ENCODE results near the gene SLC25A24.
"Not testable (repeated sequence)": the region's sequence is repeated elsewhere in the genome, so short reads cannot be mapped to it uniquely, and the experiment has no call there.

The SLC25A24 gene

DNA sequence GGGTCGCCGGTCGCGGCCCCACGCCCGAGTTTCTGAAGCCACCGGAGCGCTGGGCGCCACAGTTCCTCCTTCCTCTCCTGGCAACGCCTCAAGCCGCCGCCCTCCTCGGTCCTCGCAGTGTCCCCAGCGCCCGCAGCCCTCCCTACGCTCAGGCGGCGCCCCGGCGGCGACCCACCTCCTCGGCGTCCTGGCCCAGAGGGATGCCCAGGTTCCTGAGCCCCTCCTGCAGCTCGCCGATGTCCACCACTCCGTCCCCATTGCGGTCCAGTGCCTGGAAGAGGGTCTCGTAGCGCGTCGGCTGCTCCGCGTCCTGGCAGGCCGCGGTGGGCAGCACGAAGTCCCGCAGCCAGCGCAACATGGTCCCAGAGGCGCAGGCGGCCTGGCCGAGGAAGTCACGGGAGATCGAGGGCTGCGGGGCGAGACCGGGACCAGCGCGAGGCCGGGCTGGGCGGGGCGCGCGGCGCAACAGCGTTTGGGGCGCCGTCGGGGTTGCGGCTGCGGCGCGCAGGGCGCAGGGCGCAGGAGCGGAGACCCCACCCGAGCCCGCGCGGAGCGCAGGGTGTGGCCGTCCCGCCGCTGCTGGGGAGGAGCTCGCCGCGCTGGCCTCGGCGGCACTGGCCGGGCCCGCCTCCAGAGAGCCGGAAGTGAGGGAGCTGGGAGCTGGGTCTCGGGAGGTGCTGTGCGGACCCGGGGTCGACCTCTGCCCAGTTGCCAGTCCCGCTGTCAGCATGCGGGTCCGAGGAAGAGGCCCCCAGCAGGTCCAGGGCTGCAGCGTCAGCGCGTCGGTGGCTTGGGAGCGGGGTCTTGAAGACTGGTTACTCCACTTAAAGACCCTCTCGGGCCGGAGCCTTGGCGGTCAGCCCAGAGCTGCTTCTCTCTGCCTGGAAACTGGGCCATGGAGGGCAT lies at the start of gene SLC25A24:
Gene SLC25A24, minus strand, starts transcription at position 563 of the 906 bp plus-strand sequence. Its CDS starts 205 bp downstream, at position 358.
- peak; percentile 79 for DNase-seq

DNA sequence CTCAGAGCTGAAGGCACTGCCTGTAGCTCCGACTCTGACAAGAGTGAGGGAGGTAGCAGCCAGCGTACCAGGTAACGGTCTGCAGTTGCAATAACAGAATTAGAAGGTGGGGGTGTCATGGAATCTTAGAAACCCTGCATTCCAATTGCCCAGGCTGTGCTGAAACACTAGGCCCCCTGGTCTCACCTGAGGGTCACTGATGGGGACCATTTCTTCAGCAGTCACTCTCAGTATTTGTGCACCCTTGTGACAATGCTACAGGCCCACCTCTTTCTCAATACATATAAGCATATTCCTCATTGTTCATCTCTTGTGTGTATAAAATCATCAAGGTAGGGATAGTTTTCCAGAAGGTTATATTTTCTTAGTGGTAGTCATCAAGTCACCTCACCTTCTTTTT lies 43.8 kb upstream of the SLC25A24 start, which contains the start of gene NBPF4:
Gene NBPF4, minus strand, starts transcription at position 101 of the 400 bp plus-strand sequence. CDS start 315 bp downstream, outside the sequence.
- DNase-seq: not testable (repeated sequence)

DNA sequence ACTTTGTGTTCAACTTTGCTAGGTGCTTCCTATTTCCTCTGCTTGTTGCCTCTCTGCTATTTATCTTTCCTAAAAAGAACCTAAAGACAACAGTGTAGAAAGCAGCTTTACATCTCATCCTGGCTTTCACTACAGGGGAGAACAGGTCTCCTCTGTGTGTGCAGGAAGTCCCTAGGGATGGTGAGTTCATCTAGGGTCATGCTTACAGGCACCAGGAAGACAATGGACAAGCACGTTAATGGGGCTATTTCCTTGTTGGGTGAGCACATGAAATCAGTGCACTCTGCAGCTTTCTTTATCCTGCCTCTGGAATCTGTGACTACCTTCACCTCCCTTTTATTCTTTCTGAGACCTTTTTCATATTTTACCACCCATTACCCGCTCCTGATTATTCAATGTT lies 39.3 kb upstream of the SLC25A24 start:
- not testable (repeated sequence) for DNase-seq

DNA sequence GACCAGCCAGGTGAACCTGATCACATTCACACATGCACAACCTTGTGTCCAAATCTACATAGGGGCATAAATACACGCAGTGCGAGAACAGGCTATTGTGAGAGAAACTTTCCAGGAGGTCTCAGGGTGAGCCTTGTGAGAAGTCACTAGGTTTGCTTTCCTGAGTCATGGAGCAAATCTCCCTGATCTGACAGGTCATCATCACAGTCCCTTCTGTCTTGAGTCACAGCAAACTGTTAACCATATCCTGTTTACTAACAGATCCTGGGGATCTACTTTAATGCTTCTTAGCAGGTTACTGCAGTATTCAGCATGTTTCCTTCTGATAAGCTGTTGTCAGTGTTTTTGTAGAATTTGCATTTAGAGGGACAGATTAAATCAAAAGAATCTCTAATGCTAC lies 35.2 kb upstream of the SLC25A24 start:
- not testable (repeated sequence) for DNase-seq

DNA sequence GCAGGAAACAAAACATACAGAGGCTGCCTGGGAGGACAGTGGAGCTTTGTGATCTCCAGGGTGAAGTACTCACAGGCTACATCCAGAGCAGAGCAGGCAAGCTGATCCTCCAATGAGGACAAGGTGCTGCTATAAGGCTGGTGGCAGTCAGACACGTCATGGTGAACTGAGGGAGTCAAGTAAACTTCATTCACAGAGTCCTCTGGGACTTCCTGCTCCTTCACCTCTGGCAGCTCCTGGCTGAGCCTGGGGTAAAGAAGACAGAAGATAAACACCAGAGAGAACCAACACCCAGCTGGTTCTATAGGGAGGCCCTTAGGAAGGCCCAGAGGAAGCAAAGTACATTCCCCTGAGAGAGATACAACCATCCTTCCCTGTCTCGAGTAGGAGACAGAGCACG lies 32.0 kb upstream of the SLC25A24 start:
- not testable (repeated sequence) for DNase-seq

DNA sequence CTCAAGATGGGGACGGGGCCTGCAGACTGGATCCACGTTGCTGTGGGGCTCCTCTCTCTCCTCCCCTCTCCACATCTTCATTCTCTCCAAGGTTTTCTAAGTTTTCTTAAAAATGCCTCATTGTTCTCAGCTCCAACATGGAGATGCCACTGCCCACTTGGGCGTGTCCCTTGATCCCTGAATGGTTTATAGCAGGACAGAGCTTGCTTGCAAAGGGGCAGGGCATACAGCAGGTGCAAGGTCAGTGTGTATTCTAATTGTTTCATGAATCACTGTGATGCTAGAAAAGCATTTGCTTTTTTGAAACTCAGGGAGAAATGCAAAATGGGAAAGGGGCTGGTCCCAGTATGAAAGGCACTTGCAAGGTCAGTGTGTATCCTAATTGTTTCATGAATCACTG lies 29.8 kb upstream of the SLC25A24 start:
- DNase-seq: not testable (repeated sequence)

DNA sequence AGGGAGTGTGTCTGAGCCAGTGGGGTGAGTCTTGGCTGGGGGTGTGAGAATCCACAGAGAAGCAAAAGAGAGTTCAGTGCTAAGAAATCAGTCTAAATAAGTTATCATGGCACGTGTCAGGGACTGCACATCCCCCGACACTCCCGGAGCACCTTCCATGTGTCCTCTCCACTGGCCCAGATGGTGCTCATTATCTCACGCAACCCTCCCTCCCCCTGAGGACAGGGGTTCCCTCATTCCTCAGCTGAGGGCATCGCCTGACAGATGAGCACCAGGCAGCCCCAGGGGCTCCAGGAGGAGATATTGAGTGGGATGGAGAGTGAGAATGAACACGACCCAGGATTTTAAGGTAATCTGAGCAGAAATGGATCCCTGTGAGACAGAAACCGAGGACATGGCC lies 27.6 kb upstream of the SLC25A24 start:
- DNase-seq: not testable (repeated sequence)

DNA sequence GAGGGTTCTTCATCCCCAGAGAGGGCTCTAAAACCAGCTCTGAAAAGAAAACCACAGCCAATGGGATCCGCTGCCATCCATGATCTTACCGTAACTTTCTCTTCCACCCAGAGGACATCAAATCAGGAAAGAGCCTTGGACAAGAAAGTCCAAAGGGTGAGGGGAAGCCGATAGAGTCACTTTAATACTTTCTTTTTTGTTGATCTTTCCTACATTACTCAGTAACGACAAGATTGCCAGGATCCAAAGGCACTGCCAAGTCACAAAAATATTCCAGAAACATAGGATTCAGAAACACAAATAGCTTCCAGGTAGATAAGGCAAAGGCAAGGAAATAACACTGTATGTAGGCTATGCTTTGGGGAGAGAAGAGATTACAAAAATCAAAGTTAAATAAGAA lies 26.7 kb upstream of the SLC25A24 start:
- DNase-seq: not testable (repeated sequence)

DNA sequence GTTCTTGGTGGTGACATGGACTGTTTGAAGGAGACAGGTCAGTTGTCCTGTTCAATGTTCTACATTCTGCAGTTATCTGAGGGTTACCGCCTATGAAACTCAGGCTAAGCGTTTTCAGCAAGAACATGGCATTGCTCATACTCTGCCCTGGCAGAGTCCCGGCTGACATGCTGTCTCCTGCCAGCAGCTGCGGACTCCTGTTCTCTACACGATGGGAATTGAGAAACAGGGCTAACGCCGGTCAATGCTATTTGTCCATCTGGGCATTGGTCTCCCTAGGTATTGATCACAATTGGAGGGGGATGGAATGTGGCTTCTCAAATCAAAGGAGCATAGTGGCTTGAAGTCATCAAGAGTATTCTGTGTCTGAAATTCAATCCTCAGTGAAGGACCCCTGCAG lies 23.1 kb upstream of the SLC25A24 start:
- not testable (repeated sequence) for DNase-seq

DNA sequence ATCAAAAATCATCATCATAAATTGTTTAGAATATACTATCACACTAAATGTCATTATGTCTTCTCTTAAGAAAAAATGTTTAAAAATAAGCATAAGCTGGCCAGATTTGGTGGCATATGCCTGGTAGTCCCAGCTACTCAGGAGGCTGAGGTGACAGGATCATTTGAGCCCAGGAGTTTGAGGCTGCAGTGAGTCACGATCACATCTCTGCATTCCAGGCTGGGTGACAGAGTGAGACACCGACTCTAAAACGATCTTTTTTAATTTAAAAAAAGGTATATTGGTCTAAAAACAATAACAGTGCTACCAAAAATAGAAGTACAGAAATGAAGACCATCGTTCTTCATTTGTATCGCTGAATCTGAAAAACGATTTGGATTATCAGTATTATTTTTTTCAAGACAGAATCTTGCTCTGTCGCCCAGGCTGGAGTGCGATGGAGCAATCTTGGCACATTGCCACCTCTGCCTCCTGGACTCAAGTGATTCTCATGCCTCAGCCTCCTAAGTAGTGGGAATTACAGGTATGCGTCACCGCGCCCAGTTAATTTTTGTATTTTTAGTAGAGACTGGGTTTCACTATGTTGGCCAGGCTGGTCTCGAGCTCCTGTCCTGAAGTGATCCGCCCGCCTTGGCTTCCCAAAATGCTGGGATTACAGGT lies 17.5 kb upstream of the SLC25A24 start:
- not testable (repeated sequence) for DNase-seq

DNA sequence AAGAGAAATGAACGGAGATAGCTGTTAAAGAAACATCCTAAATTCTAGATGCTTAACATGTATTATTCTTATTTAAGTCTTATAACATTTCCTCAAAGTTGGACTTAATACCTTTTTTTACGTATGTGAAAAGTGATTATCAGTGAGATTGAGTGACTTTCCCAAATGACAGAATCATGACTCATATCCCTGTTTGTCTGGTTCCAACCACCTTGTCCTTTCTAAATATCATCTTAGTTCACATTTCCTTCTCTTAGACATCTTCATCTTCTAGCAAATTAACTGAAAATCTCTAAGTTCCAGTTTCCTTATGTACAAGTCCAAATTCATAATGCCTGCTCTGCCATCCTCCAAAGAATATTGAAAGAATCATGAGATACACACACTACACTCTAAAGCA lies 16.9 kb upstream of the SLC25A24 start:
- DNase-seq: not testable (repeated sequence)

DNA sequence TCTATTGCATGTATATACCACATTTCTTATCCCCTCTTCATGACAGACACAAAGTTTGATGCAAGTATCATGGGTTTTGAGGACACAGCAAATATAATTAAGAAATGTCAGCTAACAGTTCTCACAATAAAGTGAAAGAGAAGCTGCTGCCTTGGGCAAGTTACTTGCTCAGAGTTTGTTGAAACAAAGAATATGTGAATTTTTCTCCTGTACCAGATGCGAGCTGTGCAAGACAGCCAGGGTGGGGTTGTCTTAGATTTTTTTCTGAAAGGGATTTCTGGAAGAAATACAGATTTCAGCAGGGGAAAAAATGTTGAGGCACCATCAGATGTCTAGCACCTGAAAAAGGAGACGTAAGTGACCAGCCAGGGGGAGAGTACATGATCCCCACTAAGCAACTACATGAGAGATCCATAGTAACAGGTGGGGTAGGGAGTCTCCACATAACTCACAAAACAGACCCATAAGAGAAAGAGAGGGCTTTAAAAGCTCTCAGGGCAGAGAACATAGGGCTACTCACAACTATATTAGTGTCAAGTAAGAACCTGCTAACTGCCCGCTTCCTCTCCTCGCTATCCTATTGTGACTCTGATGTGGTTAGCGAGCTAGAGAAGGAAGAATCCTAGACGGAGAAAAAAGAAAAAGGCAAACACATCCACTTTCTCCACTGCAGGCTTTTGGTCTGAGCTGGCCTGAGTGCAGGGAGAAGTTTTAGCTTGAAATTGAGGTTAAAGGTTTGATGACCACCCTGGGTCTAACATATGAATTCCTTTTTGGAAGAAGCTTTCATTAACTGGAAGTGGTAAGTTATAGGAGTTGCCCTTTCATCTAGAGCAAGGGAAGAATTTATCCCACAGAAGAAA lies 16.1 kb upstream of the SLC25A24 start:
- not testable (repeated sequence) for DNase-seq

DNA sequence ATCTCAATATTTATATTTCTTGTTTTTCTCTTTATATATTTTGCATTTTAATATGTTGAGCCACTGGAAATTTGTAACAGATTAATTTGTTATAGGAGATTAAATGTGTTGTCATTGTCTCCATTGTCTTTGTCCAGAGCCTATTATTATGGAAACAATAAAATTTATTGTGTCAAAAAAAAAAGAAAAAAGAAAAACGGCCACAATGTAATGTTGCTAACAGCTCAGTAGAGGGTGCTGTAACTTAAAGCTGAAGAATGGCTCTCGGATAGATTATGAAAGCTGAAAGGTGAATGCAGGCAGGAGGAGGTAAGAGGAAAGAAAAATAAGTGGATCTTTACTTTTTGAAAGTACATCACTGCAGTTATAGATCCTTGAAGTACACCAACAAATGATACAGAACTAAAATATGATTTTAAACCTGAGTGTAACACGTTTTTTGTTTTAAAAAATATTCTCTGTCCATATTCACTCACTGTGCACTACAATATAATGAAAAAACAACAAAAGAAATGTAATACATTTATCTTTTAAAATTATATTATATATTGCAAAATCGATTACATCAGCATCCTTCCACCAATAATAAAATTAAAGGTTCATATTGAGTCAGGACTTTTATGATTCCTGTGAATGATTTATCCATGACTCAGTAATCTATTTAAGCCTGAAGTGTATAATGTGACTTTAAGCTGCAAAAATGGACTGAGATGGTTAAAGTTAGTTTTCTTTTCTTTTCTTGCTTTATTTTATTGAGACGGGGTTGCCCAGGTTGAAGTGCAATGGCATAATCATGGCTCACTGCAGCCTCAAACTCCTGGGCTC lies 14.7 kb upstream of the SLC25A24 start:
- DNase-seq: not testable (repeated sequence)

DNA sequence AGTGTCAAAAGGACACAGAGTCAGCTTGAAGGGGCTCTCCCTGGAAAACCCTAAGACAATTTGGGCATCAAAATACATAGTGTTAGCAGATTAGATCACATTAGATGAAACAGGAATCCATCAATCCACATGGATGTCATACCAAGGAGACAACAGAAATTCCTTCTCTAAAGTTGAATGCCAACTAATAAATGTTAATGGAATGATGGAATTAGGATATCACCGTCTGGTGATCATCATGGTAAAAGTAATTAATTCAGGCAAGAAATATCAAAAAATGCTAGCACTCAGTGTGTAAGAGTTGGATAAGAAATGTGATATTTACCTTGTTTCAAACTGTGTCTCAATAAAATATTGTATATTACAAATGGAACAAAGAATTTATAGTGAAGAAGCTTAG lies 10.9 kb upstream of the SLC25A24 start:
- no peak for DNase-seq

DNA sequence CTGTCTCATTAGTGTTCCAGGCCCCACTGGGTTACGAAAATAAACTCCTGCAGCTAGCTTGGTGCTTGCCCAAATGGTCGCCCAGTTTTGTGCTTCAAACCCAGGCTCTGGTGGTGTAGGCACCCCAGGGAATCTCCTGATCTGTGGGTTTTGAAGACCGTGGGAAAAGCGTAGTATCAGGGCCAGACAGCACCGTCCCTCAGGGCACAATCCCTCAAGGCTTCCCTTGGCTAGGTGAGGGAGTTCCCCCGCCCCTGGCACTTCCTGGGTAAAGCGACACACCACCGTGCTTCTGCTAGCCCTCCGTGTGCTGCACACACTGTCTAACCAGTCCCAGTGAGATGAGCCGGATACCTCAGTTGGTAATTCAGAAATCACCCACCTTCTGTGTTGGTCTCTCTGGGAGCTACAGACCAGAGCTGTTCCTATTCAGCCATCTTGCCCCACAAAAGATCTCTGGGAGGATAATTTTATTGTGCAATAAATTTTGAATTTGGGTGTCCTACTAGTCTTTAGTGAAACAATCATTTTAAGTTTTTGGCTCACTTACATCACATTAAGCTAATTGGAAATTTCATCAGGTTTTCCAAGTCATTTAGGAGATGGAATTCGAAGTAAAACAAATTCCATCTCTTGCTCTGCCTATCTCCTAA lies 9.4 kb upstream of the SLC25A24 start:
- DNase-seq: no peak

DNA sequence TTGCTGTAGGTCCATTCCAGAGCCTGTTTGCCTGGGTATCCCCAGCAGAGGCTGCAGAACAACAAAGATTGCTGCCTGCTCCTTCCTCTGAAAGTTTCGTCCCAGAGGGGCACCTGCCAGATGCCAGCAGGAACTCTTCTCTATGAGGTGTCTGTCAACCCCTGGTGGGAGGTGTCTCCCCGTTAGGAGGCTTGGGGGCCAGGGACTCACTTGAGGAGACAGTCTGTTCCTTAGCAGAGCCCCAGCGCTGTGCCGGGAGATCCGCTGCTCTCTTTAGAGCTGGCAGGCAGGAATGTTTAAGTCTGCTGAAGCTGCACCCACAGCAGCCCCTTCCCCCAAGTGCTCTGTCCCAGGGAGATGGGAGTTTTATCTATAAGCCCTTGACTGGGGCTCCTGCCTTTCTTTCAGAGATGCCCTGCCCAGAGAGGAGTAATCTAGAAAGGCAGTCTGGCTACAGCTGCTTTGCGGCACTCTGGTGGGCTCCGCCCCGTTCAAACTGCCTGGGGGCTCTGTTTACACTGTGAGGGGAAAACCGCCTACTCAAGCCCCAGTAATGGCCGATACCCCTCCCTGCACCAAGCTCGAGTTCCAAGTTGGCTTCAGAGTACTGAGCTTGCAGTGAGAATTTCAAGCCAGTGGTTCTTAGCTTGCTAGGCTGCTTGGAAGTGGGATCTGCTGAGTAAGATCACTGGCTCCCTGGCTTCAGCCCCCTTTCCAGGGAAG lies 8.7 kb upstream of the SLC25A24 start:
- DNase-seq: no peak

DNA sequence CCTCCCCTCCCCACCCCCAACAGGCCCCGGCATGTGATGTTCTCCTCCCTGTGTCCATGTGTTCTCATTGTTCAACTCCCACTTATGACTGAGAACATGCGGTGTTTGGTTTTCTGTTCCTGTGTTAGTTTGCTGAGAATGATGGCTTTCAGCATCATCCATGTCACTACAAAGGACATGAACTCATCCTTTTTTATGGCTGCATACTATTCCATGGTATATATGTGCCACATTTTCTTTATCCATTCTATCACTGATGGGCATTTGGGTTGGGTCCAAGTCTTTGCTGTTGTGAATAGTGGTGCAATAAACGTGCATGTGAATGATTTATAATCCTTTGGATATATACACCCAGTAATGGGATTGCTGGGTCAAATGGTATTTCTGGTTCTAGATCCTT lies 3.4 kb upstream of the SLC25A24 start:
- not testable (repeated sequence) for DNase-seq

DNA sequence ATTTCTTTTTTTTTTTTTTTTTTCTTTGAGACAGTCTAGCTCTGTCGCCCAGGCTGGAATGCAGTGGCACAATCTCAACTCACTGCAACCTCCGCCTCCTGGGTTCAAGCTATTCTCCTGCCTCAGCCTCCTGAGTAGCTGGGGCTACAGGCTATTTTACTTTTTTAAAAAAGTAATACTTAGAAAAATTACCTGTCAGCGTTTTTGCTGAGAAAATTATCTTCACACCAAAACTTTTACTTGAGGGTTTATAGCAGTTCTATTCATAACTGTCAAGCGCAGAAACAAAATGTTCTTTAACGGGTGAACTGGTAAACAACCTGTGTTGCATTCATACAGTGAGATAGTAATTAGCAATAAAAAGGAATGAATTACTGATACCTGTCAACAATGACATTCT lies 1.5 kb upstream of the SLC25A24 start:
- DNase-seq: no peak

DNA sequence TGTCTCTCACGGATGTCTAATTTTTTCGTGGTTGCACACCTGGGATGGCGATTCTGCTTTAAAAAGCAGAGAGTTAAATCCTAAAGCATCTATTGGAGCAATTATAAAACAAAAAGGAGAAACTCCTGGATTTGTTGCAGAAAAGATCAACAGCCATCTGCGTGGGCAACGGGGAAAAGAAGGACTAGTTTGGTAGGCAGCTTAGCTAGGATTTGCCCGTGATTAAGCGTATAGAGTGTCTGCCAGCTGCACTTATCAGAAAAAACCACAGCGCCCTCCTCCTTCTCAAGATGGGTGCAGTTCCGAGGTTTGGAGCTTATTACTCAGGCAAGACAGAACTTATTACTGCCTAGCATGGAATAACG lies 526 bp upstream of the SLC25A24 start:
- peak; percentile 47 for DNase-seq

DNA sequence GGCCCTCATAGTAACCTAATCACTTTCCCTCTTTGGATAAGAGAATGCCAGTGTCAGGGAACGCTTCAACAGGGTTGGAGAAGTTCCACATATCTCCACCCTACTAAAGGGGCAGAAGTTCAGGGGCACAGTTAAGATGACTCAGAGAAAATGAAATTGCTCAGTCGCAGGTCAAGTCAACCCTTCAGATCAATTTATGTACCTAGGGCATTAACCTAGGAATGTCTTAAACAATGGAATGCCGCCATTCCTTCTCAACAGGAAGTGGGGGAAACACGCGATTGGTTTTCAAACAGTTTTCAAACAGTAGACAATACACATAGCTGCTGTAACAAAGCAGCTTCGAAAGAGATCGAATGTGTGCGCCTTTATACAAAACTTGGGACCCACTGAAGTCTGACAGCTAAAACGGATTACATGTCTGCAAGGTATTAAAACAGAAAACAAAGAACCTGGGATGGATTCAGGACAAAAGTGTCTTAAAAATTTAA lies 897 bp downstream of the SLC25A24 start:
- no peak for DNase-seq

DNA sequence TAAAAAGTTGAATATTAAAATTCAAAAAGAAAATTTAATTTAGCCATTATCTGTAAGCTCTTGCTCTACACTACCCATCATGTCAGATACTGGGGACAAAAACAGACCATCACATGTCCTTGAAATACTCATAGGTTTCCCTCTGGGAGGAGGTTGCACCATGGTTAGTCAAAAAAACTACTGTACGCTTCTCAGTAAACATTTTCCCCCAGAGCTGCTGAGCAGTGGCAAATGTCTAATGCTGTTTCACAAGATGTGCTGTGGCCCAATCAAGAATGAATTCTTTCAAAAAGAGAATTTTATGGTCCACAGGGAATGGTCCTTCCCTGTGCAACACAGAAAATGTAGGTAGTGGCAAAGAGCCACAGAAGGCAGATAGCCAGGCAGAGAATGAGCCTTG lies 6.1 kb downstream of the SLC25A24 start:
- DNase-seq: no peak
